NCI-H2196 (cell line): Measurements from ENCODE around the gene NMU.
A peak's percentile ranks its signal among the peaks of the same experiment; 100 is the strongest.
"Not testable (repeated sequence)": the region's sequence is repeated elsewhere in the genome, so short reads cannot be mapped to it uniquely, and the experiment has no call there.

ENCODE experiments used
- DNase-seq: peaks from one replicate; lab custom pipeline; 2025; ENCODE audit not compliant: unreplicated experiment; lab: John Stamatoyannopoulos, UW

The NMU gene

DNA sequence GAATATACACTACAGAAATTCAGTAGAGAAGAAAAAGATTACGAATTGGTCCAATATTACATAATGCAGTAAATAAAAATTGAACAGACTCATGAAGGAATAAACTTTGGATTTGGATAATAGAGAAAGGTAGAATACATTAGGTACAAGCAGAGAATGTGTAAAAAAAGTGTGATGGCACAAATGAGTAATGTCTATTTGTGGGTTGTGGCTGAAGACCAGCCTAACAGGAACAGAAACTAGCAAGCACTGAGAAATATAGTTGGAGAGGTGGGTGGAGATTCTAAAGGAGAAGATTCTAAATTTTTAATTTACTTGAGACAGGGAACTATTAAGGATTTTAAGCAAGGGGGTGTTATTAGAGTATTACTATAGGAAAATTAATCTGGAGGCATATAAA, 74.2 kb downstream of the NMU start:
- DNase-seq, result no peak

DNA sequence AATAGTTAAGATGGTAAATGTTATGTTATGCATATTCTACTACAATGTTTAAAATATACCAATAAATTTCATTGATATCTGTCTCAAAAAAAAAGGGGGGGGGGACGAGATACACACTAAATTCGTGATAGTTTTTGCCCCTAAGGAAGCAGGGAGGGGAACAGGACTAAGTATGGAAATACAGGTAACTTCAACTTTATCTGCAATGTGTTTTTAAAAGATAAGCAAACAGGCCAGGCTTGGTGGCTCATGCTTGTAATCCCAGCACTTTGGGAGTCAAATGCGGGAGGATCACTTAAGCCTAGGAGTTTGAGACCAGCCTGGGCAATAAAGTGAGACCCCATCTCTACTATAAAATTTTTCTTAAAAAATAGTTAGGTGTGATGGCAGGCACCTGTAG, 76.0 kb downstream of the NMU start:
- DNase-seq, result no peak

DNA sequence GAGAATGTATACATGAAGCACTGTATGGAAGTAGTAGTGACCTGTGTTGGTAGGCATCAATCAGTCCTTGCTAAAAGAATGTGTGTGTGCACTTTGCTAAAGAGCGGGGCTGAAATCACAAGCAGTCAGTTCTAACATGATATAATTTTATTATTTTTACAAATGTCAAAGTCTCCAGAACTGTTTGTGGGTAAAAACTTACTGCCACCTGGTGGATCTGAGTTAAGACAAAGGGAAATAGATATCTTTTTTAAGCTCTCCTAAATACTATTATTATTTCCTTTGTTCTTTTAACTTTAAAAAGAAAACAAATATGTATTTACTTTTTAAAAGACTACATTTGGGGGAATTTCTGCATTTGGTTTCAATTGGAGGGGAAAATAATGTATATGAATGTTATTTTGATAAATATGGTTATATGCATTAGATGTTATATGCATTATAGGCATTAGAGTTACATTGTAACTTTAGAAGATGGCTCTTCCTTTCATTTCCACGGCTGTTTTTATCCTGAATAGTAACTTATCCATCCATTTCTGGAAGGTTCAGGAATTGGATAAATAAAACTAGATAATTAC, 81.6 kb downstream of the NMU start:
- no peak for DNase-seq

DNA sequence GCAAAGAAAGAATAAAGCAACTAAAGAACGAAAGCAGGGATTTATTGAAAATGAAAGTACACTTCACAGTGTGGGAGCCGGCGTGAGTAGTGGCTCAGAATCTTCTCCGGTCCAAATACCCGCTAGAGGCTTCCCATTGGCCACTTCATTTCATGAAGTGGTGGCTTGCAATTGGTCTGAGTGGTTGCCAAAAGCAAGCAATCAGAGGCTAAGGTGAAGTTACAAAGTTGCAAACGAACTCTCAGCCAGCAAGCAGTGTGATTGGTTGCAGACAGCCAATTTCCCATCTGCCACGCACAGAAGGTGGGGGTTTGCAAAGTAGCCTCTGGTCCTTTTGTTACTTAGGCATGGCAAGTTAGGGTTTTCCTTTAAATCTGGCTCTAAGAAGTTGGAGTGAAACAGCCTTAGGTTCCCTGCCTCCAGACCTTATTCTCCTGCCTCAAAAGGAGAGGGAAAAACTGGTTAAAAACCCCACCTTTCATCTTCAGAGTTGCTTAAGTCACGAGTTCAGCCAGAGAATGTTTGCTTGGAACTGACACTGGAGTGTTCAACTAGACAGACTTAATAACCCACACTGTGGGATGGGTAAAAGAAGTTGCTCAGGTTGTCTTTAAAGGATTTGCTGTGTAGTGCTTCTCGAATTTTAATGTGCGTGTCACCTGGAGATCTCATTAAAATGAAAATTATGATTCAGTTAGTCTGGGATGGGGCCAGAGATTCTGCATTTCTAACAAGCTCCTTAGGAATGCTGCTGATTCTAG, 82.5 kb downstream of the NMU start:
- DNase-seq, result no peak

DNA sequence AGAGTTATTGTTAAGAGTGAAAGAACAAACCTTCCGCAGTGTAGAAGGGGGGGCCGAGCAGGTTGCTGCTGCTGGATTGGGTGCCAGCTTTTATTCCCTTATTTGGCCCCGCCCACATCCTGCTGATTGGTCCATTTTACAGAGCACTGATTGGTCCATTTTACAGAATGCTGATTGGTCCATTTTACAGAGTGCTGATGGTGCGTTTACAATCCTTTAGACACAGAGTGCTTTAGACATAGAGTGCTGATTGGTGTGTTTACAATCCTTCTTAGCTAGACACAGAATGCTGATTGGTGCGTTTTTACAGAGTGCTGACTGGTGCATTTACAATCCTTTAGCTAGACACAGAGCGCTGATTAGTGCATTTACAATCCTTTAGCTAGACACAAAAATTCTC, 84.1 kb downstream of the NMU start:
- not testable (repeated sequence) for DNase-seq

DNA sequence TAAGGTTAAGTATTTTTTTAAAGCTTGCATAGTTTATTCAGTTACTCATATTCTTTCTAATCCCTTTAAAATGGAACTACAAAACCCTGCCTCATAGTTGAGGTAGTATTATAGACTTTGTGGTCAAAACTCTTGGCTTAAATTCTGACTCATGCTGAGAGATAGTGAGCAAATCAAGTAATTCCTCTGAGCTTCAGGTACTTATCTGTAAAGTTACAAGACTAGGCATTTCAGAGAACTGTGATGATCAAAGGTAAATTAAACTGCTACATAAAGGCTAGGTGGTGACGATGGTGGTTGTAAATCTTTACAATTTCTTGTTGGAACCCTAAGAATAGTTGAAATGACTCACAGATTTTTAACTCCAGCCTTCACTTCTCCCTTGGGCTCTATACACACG, 86.2 kb downstream of the NMU start:
- DNase-seq, result no peak

DNA sequence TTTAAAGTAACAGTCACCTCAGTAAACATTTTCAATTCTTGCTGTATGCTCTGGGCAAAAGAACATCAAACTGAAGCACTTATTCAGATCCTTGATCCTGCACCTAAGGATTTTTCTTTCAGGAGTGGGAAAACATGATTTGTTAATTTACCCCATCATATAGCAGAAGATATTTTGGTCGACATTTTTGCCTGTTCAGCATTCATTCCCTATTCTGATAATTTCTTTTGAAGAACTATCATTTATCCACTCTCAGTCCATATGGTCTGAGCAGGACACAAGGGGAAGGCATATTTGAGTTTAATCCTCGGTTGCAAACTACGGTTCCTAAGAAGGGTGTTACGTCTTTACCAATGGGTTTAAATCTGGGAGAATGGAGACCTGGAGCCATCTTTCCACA, 88.2 kb downstream of the NMU start:
- no peak for DNase-seq

DNA sequence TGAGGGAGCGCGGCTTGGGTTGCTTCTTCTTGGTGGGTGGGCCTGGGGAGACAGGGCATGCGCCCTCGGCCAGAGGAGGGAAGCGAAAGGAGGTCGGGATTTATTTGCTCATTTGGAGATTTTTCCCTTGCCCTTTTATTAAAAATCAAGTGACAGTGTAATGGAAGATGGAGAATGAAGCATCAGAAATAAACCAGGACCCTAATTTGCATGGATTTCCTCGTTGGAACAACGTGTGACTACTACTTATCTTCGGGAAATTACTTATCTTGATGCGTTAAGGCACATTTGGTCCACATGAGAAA, 88.7 kb downstream of the NMU start:
- no peak for DNase-seq

DNA sequence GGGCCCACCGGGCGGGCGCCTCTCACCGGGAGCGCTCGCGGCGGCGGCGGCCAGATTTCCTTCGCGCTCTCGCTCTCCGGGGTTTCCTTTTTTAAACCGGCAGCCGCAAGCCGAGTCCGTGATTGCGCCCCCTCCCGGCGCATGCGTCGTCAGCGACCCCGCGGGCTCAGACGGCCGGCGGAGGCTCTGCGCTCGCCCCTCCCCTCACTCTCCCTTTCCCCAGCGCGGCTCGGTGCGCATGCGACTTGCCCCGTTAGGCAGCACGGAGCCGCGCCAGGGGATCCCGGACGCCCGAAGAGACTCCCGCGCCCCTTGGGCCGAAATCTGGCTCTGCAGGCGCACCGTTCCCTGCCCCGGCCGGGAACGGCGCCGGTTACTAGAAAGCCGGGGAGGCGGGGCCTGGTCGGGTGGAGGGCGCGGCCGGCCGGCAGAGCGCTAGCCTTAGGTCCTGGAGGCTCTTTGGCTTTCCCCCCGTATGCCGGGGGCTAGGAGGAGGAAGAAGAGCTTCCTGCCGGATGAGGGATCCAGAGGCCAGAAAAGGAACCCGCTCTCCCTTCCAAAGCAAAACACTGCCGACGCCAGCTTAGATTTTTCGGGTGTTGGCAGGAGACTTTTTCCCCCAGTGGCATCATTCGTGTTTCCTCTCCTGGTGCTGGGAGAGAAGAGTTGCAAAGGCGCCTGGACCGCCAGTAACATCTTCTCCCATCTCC, 89.2 kb downstream of the NMU start, which contains the start of gene CLOCK:
Gene CLOCK, minus strand, starts transcription at position 154 of the 710 bp plus-strand sequence. CDS start 64,124 bp downstream, outside the sequence.
- DNase-seq, result peak; percentile 68

DNA sequence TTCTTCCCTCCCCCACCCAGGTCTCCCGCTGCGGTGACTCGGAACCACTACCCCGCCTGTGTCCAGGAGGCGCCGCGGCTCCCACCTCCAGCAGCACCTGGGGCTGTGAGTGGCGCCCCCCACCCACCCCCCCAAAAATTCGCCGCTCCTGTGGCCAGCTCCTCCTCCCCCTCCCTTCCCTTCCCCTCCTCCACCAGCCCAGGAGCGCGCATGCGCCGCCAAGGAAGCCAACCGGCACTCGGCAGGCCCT, 89.7 kb downstream of the NMU start:
- no peak for DNase-seq

DNA sequence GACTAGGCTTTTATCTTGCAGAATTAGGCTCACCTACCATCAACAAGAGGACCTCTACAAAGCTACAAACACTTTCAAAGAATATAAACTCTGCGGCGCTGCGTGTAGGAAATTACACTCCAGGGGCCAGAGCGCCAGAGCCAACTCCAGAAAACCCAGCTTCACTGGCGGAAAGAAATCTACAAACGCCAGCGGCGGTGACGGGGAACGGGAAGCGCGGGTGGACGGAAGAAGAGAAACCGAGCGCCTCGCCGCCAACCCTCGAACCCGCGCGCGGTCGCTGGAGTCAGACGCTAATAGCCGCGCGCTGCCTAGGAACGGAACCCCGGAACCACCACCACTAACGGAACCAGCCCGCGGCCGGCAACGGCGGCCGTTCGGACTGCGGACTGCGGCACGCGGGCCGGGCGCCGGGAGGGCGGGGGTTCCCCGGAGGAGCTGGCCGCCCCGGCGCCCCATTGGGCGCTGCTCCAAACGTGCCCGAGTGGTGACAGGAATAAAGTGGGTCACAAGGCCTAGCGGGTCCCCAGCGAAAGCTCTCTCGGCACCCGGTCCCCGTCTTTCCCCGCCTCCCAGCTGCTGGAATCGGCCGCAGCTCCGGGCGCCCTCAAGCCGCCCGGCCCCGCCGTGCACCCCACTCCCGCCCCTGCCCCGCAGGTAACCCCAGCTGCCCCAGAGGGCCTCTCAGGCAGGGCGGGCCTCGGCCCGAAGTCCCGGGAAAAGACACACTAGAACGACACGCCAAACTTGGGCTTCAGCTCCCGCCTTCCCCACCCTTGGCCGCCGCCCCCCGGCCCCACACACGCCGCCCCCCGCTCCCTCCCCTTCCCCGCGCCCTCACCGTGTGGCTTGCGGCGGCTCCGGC, 90.2 kb downstream of the NMU start:
- DNase-seq, result peak; percentile 37
